HG03558 (cell line): ENCODE data around the gene EYA4.

Experiments used
- ATAC-seq: cut with Tn5 transposase; IDR thresholded peaks from one replicate; pipeline ENCODE4 v1.9.1; 2021; ENCODE audit warnings: moderate number of reproducible peaks; ENCODE audit not compliant: unreplicated experiment; ENCODE audit errors: extremely low read depth

EYA4 gene

GRCh38 chr6:133241901-133242636 is 912 bp downstream of the EYA4 start:
- no peak for ATAC-seq

- no peak for ATAC-seq
Measured at GRCh38 chr6:133242637-133243585, 1.8 kb downstream of the EYA4 start.

DNA sequence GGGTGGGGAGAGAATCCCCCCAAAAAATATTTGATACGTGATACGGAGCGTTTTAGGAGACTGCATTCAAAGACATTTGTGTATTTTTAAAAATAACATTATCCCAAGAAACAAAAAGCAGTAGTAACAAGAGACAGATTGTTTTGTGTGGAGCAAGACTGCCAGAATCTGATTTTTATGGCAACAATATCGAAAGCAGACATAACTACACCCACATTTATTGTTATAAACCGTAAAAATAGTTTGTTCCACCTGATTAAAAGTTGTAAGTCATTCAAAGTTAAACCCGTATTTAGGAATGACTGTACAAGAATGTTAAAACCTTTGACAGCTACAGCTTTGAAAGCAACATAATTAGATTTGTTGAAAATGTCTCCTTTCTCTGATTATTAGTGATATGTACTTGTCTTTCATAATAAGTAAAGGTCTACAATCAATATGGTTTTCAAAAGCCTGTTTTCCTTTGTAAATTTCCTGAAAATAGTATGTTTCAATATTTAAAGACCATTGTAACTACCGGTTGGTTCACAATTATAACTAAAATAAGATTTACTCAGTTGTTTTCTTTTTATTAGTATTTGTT is 2.7 kb downstream of the EYA4 start:
- ATAC-seq: no peak

GRCh38 chr6:133244519-133244918 is 3.4 kb downstream of the EYA4 start:
- no peak for ATAC-seq

DNA sequence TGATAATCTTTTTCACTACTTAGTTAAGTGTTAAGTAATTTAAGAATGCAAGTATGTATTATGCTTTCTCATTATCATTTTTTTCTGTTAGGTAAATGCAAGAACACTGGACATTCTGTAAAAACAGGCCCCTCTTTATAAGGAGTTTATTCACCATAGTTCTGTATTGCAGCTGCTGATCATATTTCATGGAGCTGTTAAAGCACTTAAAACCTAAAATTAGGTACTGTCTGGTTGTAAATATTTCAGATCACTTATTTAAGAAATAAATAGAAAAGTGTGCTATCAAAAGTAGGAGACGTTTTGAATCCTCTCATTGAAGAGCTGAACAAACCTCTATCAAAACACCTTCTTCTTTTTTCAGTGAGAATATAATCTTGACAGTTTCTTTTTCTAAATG is 3.9 kb downstream of the EYA4 start:
- ATAC-seq: no peak

- no peak for ATAC-seq
Measured at GRCh38 chr6:133245422-133245903, 4.3 kb downstream of the EYA4 start.

DNA sequence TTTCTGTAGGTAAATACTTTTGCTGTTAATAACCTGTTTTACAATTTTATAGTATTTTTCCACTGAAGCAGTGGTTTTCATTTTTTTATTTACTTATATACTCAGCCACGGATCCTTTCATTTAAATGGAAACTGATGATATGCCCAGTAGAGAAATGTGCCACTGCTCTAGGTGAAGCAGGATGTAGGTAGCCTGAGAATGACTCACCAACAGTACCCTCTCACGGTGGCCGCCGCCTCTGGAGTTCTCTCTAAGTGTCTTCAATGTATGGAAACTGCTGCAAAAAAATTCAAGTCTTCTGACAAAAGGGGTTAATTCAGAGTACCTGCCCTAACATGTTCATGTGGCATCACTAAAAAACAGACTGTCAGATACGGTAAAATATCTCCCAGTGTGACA is 6.4 kb downstream of the EYA4 start:
- ATAC-seq: no peak

DNA sequence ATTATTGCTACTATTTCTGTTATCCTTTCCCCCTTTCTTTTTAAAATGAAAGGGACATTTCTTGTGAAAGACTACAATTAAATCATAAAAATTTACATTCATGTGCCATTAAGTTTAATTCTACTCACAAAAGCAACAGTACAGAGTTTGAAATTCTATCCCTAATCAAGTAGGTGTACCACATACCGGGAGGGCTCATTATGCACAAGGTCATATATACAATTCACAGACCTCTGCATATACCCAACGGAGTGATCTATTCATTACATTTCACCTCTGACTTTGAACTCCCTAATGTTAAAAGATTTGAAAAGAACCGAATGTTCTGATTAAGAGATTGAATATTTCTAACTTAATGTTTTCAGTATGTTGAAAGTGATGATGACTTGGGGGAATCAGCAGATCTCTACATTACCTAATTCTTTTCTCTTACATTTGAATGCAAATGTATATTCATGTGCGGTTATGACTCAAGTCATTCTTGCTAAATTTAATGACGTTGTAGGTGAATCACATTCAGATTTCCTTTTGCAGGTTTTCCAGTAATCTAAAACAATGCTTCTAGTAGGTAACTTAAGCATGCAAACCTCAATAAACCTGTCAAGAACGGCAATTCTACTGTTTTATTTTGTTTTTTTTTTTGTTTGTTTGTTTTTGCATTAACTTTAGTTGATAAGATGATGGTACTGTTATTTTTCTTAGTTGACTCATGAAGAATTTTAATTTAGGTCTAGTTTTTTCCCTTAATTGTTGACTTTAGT is 7.3 kb downstream of the EYA4 start:
- no peak for ATAC-seq

DNA sequence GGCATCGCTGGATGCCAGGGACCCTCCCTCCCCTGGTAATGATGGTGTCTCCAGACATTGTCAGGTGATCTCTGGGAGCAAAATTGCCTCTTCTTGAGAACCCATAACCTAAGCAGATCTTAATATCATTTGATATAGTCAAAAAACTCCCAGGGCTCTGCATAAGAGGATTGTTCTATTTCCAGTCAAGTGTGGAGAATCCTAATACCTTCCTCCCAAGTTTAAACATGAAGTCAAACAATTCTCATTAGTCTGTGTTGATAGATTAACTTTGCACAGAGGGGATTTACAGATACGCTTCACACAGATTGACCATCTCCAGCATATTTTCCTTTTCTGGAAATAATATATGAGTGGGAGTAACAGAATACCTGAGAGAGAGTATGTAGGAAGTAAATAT is 10.5 kb downstream of the EYA4 start:
- no peak for ATAC-seq

DNA sequence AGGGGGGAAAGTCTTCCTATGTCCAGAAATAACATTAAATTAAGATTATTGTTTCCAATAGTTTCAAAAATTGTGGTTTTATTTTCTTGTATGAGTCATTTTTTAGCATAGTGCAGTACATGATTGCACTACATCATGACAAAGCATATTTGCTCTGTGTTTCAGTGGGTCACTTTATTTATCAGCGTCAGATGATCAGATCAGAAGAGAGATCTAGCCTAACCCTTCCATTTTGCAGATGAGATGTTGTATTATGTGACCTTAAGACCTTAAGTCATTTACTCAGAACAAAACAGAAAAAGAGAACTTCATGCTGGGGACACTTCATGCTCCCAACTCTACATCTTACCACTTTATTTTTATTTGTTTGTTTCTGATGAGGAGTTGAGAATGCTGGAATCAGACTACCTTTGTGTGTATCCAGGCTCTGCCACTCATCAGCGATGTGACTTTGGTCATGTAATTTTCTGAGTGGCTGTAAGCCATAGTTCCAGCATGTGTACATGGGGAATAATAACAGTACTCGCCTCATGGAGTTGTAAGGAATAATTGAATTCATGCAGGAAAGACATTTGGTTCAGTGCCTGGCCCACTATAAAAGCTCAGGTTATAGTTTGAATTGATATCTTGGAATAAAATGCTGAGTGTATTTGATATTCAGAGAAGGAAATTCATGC is 13.5 kb downstream of the EYA4 start:
- no peak for ATAC-seq

DNA sequence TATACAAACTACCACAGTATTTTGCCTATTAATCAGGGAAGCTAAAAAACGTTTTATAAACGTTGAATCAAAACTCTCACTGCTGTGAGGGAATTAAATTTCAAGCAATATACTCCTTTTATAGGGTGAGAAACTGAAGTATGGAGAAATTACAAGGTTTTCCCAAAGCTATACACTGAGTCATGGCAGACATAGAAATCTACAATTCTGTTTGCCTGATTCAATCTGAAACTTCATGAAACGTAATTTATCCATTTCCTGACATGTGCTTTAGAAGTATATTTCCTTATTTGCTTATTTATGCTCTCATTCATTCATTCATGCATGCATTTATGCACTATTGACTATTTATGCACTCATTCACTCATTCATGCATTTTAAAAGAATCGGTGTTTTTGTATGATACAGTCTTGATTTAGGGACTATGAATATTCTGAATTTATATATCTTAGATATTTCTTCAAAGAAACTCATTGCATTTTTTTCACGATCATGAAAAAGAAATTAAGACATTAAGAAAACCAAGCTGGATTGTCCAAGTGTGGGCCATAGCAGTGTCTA is 16.5 kb downstream of the EYA4 start:
- no peak for ATAC-seq

DNA sequence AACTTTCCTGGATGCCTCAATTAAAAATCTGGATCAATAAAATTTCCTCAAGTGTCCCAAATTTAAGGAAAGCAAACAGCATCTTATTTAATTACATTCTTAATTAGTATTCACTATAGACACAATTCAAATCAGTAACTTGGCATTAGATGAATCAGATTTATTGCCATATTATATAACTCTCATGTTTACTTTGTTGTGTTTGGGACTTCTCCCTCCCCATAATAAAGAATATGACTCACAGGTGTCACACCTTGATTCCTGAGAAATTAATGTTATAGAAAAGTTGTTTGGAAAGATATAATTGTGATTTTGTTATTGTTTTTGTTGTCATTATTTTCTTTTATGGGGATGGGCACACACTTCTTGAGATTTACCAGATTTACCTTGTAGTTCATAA is 18.4 kb downstream of the EYA4 start:
- no peak for ATAC-seq

DNA sequence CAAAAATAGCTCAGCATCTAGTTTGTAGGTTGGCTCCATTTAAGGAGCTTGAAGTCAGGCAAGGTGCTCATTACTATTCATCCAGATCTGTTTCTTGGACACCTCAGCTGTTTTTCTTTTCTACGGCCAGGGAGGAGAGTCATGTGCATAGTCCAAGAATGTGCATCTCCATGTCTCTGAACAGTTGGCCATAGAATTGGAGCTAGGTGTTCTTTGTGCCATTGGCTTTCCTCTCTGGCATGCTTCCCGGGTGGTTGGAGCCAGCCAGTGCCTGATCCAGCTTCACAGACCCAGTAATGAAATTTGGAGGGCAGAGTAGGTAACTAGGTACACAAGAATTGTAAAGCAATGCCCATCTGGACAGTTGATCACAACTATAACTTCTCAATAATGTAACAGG is 21.6 kb downstream of the EYA4 start:
- no peak for ATAC-seq

DNA sequence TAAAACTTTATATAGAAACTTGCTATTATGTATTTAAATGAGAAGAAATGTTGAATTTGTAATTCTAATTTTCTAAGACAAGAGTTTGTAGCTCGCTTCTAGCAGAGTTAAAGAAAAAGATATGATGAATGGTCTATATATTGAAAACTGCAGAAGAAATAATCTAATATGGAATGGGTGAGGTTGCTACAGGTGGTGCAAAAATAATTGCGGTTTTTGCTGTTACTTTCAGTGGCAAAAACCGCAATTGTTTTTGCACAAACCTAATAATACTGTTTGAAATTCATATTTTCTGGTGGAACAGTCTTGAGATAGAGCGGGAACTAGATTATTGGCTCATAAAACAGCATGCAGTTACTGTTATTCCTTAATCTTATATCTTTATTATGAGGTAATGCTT is 23.9 kb downstream of the EYA4 start:
- ATAC-seq: no peak

DNA sequence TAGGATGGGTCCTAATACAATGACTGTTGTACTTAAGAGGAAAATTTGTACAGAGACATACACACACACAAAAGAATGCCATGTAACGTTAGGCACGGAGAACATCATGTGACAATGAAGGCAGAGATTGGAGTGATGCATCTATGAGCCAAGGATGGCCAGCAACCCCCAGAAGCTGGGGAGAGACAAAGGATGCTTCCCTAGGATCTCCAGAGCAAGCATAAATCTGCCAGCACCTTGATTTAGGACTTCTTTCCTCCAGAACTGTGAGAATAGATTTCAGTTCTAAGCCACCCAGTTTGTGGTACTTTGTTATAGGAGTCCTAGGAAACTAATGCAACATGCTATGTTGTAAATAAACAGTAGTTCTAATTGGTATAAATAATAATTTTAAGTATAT is 25.0 kb downstream of the EYA4 start:
- no peak for ATAC-seq

DNA sequence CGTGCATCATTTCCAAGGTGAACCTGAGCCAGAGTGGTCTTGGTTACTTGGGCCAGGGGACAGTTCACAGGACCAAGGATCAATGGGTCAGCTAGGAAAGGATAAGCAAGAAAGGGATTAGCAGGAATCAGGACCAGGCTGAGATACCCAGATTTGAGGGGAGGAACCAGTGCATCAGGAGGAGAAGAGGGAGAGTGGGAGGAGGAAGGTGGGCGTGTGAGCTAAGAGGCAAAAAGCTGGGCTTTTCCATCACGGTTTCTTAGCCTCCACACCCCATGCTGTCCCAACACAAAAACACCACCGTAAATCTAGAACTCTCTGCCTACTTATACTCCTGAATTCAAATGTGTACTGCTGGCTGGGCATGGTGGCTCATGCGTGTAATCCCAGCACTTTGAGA is 27.5 kb downstream of the EYA4 start:
- no peak for ATAC-seq

GRCh38 chr6:133274813-133275212 is 33.7 kb downstream of the EYA4 start:
- no peak for ATAC-seq

DNA sequence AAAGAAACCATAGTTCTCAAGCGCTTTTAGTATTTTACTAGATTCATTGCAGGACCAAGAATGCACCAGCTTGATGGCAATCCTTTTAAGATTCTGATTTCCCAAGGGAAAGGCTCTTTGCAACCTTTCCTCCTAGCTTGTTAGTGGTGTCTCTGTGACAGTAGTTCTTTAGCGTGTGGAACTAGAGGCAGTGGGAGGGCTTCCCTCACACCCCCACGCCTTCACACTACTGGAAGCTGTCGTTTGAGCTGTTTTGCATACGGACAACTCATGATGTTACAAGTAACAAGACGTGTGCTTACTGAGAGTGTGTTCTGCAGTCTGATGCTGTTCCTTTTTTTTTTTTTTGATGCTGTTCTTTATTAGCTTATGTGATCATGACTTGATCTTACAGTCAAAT is 34.1 kb downstream of the EYA4 start:
- ATAC-seq: no peak

DNA sequence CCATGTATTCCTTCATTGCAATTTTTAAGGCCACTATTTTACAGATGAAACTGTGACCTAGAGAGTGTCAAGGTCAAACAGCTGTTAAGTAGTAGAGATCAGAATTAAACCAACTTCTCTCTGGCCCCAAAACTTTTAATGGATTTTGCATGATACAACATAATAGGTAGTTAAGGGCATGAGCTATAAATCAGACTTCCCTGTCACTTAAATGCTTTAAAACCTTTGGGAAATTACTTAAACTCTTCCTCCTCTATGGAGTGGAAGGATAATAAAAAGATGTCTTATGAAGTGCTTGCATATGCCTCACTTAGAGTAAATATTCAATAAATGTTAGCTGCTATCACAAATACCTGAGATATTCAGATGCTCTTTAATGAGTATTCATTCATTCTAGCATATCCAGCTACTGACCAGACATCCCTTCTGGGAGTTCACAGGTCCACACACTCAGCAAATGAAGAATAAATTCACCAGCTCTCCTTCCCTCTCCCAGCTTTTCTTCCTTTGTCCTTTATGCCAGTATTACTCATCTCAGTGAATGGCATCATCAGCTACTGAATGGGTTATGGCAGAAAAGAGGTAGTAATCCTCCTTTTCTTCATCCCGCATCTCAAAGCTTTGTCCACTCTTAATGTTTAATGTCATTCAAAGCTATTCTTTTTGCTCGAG is 36.2 kb downstream of the EYA4 start:
- ATAC-seq: no peak
